GM18502 (cell line): ENCODE results near the gene TUBB4B.

ENCODE experiments used
- ATAC-seq: cut with Tn5 transposase; IDR thresholded peaks from one replicate; pipeline ENCODE4 v1.9.1; 2021; ENCODE audit warnings: mild to moderate bottlenecking; ENCODE audit not compliant: unreplicated experiment, poor library complexity

TUBB4B gene

DNA sequence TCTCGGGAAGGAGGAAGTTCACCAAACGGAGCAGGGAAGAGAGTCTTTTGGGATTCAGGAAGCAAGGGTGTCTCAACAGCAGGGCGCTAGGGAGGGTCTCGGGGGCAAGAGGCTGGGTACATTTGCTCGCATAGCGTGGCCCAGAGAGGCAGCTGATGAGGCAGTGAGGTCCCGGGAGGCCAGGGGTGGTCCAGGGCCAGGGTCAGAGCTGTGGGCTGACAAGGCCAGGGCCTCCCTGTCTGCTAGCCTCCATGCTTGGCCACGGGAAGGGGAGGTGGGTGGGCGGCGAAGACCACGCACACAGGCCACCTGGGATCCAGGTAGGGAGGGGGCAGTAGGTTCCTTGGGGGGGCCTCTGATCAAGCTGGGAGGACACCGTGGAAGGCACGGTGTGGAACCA is 29.6 kb upstream of the TUBB4B start:
- no peak for ATAC-seq

DNA sequence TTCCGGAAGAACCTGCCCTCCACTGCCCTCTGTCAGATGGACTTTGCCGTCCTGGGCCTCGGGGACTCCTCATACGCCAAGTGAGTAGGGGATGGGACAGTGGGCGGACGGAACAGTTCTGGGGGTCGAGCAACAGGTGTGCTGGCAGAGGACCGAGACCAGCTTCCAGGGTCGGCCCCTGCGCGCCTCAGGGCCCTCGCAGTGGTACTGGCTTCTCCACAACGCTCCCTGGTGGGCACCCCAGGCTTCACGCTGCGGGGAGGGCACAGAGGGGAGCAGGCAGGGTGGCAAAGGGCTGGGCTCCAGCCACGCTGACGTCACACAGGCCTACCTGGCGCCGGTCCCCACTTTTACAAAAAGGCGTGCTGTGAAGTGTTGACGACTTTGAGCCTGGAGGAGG is 28.6 kb upstream of the TUBB4B start:
- no peak for ATAC-seq

DNA sequence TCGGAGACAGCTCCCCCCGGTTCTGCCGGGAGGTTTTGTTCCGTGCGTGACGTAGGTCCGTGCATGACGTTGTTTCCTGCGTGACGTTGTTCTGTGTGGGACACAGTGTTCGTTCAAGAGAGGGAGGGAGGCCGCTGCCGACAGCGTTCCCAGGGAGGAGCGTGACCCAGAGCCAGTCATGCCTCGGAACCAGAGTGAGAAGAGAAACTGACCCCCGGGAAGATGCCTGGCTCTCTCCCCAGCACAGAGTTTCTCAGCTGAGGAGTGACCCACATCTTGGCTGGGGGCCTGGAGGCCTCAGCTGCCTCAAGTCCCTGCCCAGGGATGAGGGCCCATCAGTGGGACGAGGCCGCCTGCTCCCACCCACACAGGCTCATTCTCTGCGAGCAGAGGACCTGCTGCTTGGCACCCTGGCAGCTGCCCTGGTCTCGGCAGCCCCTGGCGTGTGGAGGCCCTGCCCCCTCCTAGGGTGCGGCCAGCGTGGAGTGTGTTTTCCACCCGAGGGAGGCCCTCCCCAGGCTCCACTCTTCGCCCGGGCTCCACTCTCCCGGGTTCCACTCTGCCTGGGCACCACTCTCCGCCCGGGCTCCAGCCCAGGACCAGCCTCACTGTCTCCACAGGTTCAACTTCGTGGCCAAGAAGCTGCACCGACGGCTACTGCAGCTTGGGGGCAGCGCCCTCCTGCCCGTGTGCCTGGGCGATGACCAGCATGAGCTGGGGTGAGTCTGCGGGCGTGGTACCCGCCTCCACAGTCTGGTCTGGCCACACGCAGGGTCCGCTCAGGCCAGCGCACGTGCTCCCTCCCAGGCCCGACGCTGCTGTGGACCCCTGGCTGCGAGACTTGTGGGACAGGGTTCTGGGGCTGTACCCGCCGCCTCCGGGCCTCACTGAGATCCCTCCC is 27.7 kb upstream of the TUBB4B start:
- no peak for ATAC-seq

DNA sequence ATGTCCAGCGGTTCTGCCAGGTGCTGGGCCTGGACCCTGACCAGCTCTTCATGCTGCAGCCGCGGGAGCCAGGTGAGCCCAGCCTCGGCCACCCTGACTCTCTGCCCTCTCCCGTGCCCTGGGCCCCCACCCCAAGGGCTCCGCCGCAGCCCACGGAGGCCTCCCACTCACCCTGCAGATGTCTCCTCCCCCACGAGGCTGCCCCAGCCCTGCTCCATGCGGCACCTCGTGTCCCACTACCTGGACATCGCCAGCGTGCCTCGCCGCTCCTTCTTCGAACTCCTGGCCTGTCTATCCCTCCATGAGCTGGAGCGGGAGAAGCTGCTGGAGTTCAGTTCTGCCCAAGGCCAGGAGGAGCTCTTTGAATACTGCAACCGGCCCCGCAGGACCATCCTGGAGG is 26.5 kb upstream of the TUBB4B start:
- ATAC-seq: no peak

DNA sequence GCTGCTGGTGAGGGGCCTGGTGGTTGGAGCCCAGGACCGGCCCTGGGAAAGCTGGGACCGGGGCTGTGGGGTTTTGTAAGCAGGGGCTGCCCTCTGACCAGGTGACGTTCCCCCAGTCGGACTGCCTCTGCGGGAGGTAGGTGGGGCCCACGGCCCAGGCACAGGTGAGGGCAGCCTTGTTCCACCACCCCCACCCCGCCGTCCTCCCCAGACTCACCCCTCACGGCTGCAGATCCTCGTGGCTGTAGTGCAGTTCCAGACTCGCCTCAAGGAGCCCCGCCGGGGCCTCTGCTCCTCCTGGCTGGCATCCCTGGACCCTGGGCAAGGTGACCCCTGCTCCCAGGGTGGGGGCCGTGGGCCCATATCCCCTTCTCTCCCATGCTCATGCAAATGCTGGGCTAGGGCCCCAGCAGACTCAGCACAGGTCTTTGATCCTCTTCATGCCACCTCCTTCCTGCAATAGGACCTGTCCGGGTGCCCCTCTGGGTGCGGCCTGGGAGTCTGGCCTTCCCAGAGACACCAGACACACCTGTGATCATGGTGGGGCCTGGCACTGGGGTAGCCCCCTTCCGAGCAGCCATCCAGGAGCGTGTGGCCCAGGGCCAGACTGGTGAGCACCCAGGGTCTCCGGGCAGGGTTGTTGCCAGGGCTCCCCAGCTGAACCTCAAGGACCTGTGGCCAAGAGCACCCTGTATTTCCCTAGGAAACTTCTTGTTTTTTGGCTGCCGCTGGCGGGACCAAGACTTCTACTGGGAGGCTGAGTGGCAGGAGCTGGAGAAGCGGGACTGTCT is 25.7 kb upstream of the TUBB4B start:
- no peak for ATAC-seq

DNA sequence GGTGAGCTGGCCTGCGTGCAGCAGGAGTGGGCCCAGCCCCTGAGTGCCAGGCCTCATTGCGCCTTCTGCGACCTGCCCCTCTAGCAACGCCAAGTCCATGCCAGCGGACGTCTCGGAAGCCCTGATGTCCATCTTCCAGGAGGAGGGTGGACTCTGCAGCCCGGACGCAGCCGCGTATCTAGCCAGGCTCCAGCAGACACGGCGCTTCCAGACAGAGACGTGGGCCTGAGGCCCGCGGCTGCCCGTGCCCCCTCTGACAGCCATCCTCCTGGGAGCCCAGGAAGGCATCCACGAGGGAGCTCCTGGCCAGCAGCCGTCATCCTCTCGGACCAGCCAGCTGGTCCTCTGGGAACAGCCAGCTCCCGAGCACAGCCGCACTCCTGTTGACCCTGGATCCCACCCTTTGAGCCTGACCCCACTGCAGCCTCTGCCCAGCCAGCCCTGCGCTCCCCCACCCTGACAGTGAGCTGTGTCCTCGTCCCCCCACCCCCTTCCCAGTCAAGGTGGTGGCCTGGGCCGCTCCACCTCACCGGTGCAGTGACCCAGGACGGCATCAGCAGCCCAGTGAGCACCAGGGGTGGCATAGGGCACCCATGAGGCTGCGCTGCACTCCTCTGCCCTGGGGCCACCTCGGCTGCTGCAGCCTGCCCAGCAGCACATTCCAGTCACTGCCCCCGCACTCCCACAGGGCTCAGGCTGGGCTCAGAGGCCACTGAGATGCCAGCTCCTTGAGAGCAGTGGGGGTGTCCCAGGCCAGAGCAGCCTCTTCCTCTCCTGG is 24.7 kb upstream of the TUBB4B start:
- ATAC-seq: no peak

DNA sequence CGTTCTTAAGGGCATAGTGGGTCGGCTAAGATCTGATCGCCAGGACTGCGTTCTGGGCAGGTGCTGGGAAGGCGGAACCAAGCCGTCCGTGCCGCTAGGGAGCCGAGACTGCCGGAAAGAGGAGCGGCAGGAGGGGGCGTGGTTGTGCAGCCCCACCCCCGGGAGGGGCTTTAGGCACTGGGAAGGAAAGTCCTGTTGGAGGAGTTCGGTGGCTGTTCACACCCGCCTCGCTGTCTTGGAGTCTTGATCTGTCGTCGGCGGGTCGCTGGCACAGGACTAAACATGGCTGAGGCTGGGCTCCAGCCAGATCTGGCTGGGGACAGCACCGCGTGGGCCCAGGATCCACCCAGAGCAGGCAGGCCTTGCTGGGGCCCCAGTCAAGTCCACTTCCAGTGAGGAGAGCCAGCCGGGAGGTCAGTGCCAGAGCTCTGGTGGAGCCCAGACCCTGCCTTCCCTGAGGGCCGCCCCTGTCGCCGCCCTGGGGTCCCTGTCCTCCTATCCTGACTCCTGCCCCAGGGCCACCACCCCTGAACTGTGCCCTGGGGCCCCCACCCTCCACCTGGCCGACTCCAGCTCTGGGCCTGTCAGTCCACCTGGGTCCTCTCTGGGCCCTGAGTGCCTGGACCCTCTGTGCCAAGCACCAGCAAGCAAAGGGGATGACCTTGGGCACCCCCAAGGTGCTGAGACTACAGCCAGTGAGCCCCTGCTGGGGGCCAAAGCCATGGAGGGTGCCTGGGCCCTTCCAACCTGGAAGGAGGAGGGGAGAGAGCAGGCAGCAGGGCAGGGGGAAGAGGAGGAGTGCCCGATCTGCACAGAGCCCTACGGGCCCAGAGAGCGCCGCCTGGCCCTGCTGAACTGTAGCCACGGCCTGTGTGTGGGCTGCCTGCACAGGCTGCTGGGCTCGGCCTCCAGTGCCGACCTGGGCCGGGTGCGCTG is 23.5 kb upstream of the TUBB4B start:
- no peak for ATAC-seq

DNA sequence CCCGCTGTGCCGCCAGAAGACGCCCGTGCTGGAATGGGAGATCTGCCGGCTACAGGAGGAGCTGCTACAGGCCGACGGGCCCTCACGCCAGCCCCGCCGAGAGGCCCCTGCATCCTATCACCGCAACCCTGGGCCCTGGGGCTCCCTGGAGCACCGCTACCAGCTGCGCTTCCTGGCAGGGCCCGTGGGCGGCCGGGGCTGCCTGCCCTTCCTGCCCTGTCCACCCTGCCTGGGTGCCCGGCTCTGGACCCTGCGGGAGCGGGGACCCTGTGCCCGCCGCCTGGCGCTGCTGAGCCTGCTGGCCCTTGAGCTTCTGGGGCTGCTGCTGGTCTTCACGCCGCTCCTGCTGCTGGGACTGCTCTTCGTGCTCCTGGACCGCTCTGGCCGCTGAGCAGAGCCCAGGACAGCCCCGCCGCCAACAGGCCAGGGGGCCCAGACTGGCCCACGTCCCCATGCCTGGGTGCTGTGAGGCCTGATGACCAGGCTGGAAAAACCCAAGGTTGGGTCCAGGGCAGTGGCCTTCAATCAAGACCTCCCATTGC is 22.8 kb upstream of the TUBB4B start:
- no peak for ATAC-seq

DNA sequence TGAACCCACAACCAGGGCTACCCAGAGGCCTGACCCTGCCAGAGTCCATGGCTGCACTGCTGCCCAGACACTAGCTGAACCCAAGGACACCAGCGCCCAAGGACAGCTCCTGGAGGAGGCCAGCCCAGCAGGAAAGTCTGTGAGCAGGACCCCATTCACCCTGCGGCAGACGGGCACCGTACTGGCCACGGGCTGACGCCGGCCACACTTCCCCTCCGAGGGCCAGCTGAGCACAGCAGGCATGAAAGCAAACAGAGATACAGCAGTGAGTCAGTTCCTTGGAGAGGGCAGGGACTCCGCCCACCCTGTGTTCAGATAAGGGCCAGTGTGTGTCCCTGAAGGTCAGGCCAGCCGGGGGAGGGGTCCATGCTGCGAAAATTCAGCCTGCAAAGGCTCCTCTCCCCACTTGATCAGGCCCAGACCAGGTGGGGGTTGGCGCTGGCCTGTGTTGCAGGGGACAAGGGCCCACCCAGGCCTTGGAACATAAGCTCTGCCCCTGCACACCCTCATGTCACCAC is 22.3 kb upstream of the TUBB4B start:
- ATAC-seq: no peak

DNA sequence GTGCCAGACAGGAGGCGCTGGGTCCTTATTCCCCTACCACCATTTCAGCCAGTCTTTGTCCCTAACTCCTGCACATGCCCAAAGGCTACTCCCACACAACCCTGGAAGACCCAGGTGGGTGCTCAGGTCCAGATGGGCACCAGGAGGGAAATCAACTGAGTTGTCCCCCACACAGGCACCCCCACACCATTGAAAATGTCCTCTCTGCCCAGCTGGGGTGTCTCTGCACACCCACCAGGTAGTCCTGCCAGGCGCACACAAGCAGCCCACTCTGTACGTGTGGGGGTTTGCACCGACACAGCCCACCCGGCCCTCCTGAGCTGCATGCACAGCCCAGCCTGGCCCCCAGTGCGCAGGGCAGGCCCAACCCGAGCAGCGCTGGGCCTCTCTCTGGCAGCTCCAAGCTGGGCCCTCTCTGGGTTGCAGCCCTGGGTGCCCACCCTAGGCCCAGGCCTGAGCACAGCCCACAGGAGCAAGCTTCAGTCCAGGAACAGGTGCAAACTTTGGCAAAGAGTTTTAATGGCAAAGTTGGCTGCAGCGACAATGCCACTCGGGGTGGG is 21.2 kb upstream of the TUBB4B start:
- ATAC-seq: no peak

DNA sequence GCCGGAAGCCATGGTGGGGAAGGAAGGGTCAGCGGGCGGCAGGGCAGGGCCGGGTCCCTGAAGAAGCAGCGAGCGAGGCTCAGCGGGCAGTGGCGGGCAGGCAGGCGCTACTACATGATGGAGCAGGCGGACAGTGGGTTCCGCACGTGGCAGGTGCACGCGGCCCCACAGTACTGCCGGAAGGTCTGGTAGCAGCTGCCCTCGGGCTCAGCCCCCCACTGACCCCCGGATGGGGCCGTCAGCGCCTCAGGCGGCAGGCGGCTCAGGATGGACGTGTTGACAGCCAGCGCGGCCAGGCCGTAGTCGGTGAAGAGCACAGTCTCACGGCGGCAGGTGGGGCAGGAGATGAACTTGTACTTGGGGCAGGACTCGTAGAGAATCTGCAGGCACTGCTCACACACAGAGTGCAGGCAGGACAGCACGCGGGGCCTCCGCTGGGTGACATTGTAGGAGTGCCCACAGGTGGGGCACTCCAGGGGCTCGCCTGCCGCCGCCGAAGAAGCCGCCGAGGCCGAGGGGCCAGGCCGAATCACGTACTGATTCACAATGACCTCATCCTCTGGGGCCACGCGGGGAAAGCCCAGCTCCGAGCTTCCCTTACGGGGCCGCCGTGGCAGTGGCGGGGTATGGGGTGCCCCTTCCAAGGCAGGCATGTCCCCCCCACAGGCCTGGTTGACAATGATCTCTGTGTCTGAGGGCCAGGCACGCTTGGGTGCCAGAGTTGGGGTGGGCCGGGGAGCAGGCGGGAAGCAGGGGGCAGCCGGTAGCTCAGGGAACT is 20.6 kb upstream of the TUBB4B start:
- no peak for ATAC-seq

DNA sequence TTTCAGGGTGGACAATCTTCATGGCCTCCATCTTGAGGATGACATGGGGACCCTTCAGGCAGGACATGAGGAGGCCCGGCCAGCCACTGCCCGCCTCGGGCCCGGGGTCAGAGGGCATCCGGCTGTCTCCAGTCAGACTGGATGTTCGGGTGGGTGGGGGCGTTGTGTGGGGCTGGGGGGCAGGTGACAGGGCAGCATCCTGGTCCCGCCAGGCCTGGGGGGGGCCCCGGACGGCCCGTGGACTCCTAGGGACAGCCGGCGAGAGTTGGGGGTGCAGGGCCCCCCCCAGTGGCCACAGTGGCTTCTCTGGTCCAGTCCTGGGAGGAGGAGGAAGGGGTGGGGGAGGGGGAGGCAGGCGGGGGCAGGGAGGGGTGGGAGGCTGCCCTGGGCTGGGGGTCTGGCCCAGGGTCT is 20.0 kb upstream of the TUBB4B start:
- no peak for ATAC-seq

DNA sequence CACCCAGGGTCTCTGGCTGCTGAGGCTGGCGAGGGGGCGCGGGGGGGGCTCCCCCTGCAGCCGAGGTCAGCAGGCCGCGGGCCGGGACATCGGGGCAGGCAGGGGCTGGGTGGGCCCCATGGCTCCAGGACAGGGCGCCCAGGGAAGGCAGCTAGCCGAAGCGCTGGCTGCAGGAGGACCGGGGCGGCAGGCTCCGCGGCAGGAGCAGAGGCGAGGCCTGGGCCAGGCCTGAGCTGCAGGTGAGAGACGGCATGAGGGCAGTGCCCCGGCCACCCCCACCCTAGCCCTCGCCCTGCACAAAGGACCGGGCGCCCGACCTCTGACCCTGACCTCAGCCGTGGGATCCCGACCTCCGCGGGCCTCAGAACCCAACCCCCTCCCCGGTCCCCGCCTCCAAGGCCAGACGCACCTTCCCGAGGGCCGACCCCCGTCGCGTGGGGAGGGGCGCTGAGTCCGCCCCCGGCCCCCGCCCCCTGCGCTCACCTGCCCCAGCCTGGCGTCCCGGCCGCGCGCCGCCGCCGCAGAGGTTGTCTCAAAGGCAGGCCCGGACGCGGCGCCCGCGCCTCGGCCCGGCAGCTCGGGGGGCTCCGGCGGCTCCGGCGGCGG is 19.5 kb upstream of the TUBB4B start:
- no peak for ATAC-seq

DNA sequence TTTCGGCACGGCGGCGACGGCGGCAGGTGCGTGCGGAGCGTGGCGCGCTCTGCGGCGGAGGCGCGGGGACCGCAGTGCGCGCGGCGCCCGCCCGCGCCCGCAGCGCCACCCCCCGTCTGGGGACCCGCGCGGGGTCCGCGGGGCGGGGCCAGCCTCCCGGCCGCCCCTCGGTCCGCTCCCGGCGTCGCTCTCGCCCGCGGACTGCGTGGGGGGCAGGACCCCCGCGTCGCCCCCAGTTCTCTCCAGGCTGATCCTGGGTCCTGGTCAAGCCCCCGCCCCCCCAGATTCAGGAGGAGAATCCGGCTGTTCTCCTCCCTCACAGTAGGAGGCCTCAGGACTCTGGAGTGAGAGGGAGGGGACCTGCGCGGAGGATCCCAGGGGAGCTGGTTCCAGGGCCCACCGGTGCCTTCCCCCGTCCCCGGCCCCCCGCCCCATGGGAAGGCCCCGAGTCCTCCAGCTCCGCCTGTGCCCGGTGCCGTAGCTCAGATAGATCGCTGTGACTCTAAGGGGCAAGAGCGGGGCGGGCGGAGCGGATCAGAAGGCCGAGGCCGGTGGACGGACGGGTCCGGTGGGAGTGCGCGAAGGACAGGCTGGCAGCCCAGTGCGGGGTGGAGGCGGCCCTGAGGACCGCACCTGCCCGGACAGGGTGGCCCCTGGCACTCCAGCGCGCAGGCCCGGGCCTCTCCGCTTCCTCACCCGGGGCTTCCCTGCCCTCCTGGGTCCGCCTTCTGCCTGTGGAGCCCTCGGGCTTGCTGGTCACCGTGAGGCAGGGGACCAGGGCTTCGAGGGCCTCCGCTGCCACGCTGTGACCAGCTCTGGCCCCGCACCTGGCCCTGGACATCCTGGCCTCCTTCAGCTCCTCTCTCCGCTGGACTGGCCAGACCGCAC is 18.7 kb upstream of the TUBB4B start, which contains the start of gene RNF208:
TSS of gene RNF208 (minus strand) at position 51 of the 888 bp plus-strand sequence. CDS start 1,028 bp downstream, outside the sequence.
- ATAC-seq: no peak

DNA sequence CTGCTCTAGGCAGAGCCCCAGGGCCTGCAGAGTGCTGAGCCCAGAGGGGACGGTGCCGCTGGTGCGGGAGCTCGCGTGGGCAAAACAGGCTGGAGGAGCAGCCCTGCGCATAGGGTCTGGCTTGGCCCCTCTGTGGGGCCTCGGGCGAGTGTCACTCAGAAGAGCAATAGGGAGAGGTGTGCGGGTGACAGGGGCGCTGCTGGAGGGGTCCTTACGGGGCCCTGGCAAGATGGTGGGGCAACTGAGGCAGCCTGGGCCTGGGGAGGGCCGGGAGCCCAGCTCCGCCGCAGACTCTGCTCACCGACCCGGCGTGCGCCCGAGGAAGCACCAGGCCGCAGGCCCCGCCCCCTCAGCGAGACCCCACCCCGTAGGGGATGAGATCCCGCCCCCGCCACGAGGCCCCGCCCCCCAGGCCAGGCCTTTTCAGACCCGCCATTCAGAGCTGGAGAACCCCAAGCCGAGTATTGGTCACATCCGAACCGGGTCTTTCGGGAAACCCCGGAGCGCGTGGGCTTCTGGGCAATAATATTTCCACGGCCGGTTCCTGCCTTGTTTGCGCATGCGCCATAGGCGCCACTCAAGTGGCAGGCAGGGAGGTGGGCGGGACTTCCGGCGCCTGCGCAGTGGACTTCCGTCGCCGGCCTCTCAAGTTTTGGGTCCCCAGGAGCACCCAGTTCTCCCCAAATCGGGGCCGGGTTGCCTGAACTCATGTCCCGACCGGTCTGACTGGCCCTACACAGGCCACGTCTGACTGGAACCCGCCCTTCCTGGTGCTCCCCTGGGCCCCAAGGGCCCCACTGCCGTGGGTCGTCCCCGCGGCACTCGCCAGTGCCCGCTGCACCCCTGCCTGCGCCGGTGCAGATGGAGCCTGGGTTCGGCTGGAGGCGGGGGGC is 17.8 kb upstream of the TUBB4B start:
- peak; percentile 57 for ATAC-seq
